ENCODE data around the gene CTNNB1. TPM values are rescaled to one million over a fixed set of nuclear protein-coding genes. Genes with fewer than 3 reads are reported as not detected.

The CTNNB1 gene
- total and polyA plus RNA-seq, 2 experiments from 2014 or later, result 89.4 to 566 TPM

DNA sequence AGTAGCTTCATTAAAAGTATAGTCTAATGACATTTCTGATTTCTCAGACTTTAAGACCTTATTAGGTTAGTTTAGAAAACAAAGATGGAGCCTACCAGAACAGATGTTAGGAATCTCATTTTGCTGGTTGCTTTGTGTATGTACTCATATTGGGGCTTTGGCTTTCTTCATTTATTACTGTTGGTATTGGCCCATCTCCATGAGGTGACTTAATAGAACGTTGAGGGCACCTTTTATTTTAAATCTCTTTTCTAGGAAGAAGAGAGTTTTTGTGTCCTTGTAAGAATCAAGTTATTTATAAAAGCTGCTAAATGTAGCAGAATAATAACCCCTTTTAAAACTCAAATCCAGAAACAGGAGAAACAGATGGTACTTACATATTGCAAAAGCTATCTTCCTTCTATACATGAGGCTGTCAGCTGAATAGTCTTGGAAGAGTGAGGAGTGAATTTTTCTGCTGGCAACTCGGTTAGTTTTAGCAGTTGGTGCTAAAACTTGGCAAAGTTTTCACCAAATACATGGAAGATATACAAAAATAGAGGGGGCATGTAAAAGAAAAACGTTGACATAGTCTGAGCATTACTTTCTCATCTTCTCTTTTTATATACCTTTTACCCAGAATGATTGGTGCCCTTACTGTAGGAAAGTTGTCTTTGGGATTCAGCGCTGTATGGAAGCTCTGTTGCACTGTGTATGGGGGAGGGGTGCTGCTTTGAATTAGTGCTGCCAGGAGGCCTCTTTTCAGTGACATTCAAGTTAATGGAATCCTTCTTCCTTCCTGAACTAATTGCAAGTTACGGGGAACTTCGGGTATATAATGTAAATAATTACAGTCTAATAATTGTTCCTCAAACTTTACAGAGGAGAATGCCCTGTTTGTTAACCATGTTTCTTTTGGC lies 35.8 kb downstream of the CTNNB1 start:
- H3K27me3 ChIP-seq (ENCODE audit: insufficient read depth), result no peaks in the 10 kb centered on the region
- H3K4me1 ChIP-seq (ENCODE audit: insufficient read depth), result peaks cover 37% of the 10 kb centered on the region
- ATAC-seq (peak; percentile 69), DNase-seq (ENCODE audit: low spot score) (peak; percentile 42)
- Mint-ChIP-seq H3K9me3 (no peaks in the 10 kb centered on the region), H3K4me3 (no peak overlapping the region), H3K36me3 (ENCODE audit: low read depth) (peaks cover 100% of the 10 kb centered on the region), H3K27ac (no peak overlapping the region), H3K4me1 (peaks cover 48% of the 10 kb centered on the region), H3K27me3 (ENCODE audit: insufficient read depth, low read depth, poor library complexity) (peaks cover 6% of the 10 kb centered on the region)
- TF ChIP-seq, protein P1, sequence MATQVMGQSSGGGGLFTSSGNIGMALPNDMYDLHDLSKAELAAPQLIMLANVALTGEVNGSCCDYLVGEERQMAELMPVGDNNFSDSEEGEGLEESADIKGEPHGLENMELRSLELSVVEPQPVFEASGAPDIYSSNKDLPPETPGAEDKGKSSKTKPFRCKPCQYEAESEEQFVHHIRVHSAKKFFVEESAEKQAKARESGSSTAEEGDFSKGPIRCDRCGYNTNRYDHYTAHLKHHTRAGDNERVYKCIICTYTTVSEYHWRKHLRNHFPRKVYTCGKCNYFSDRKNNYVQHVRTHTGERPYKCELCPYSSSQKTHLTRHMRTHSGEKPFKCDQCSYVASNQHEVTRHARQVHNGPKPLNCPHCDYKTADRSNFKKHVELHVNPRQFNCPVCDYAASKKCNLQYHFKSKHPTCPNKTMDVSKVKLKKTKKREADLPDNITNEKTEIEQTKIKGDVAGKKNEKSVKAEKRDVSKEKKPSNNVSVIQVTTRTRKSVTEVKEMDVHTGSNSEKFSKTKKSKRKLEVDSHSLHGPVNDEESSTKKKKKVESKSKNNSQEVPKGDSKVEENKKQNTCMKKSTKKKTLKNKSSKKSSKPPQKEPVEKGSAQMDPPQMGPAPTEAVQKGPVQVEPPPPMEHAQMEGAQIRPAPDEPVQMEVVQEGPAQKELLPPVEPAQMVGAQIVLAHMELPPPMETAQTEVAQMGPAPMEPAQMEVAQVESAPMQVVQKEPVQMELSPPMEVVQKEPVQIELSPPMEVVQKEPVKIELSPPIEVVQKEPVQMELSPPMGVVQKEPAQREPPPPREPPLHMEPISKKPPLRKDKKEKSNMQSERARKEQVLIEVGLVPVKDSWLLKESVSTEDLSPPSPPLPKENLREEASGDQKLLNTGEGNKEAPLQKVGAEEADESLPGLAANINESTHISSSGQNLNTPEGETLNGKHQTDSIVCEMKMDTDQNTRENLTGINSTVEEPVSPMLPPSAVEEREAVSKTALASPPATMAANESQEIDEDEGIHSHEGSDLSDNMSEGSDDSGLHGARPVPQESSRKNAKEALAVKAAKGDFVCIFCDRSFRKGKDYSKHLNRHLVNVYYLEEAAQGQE (IDR thresholded peaks at IDR 0.05; ENCODE audit: unreplicated experiment), result no peak
- TF ChIP-seq, protein P2, sequence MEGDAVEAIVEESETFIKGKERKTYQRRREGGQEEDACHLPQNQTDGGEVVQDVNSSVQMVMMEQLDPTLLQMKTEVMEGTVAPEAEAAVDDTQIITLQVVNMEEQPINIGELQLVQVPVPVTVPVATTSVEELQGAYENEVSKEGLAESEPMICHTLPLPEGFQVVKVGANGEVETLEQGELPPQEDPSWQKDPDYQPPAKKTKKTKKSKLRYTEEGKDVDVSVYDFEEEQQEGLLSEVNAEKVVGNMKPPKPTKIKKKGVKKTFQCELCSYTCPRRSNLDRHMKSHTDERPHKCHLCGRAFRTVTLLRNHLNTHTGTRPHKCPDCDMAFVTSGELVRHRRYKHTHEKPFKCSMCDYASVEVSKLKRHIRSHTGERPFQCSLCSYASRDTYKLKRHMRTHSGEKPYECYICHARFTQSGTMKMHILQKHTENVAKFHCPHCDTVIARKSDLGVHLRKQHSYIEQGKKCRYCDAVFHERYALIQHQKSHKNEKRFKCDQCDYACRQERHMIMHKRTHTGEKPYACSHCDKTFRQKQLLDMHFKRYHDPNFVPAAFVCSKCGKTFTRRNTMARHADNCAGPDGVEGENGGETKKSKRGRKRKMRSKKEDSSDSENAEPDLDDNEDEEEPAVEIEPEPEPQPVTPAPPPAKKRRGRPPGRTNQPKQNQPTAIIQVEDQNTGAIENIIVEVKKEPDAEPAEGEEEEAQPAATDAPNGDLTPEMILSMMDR (conservative IDR thresholded peaks at IDR 0.05; ENCODE audit: low read depth in 2 of 2), result no peak
- no peak for TF ChIP-seq NANOG (IDR thresholded peaks at IDR 0.05; ENCODE audit: borderline replicate concordance)
- peaks cover 18% of the 10 kb centered on the region for H4K20me1 ChIP-seq (replicated peaks; ENCODE audit: insufficient read depth)
- H3K9me2 ChIP-seq (ENCODE audit: insufficient read depth), result no peaks in the 10 kb centered on the region
- no peak overlapping the region for H2AFZ ChIP-seq
- peak overlapping the region; percentile 36; the same call in 1 of the 2 replicates for H3K4me2 ChIP-seq
- H3K27ac ChIP-seq (ENCODE audit: low read depth), result peak overlapping the region; percentile 24; the same call in 1 of the 2 replicates
- peaks cover 30% of the 10 kb centered on the region for H3K79me2 ChIP-seq (replicated peaks; ENCODE audit: insufficient read depth)
- no peaks in the 10 kb centered on the region; the same call in 1 of the 2 replicates for H3F3A ChIP-seq (replicated peaks; ENCODE audit: low read depth)
- H3K36me3 ChIP-seq (ENCODE audit: insufficient read depth), result peaks cover 63% of the 10 kb centered on the region
- H3K4me3 ChIP-seq, result no peak overlapping the region

DNA sequence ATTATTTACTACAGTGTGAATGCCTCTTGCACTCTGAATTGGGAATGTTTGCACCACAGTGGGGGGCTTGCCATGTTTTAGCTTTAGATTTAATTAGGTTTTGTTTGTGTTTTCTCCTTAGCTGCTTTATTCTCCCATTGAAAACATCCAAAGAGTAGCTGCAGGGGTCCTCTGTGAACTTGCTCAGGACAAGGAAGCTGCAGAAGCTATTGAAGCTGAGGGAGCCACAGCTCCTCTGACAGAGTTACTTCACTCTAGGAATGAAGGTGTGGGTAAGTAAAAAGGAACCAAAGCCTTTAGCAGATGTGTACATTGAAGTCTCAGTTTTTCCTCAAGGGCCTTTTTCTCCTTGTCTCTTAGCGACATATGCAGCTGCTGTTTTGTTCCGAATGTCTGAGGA lies 36.9 kb downstream of the CTNNB1 start:
- Histone ChIP-seq H3K79me2 (replicated peaks; ENCODE audit: insufficient read depth) (peaks cover 19% of the 10 kb centered on the region), H3K4me3 (no peak overlapping the region), H3F3A (replicated peaks; ENCODE audit: low read depth) (no peaks in the 10 kb centered on the region; the same call in 1 of the 2 replicates), H3K27me3 (ENCODE audit: insufficient read depth) (no peaks in the 10 kb centered on the region), H3K9me2 (ENCODE audit: insufficient read depth) (no peaks in the 10 kb centered on the region), H4K20me1 (replicated peaks; ENCODE audit: insufficient read depth) (peaks cover 14% of the 10 kb centered on the region), H3K36me3 (ENCODE audit: insufficient read depth) (peaks cover 64% of the 10 kb centered on the region), H2AFZ (no peak overlapping the region), H3K27ac (ENCODE audit: low read depth) (peak overlapping the region; percentile 80), H3K4me1 (ENCODE audit: insufficient read depth) (peaks cover 34% of the 10 kb centered on the region), H3K4me2 (peak overlapping the region; percentile 36; the same call in 1 of the 2 replicates)
- peak; percentile 83 for ATAC-seq
- Mint-ChIP-seq H3K36me3 (ENCODE audit: low read depth) (peaks cover 98% of the 10 kb centered on the region), H3K27me3 (ENCODE audit: insufficient read depth, low read depth, poor library complexity) (peaks cover 6% of the 10 kb centered on the region), H3K4me3 (no peak overlapping the region), H3K9me3 (no peaks in the 10 kb centered on the region), H3K27ac (no peak overlapping the region), H3K4me1 (peaks cover 41% of the 10 kb centered on the region)
- DNase-seq (ENCODE audit: low spot score), result peak; percentile 30
- no peak for TF ChIP-seq CREB1 (CRISPR knock-in tag; IDR thresholded peaks at IDR 0.05; ENCODE audit: low read depth)
- TF ChIP-seq EZH2 (IDR thresholded peaks at IDR 0.05; ENCODE audit: low read depth, unreplicated experiment), result no peak
- no peak for TF ChIP-seq JUNB (IDR thresholded peaks at IDR 0.05; ENCODE audit: unreplicated experiment)
- TF ChIP-seq, protein P2 (conservative IDR thresholded peaks at IDR 0.05; ENCODE audit: low read depth in 2 of 2), result no peak
- TF ChIP-seq, protein P1 (IDR thresholded peaks at IDR 0.05; ENCODE audit: unreplicated experiment), result no peak
- no peak for TF ChIP-seq EZH2phosphoT487 (IDR thresholded peaks at IDR 0.05; ENCODE audit: unreplicated experiment)
